Measurements from ENCODE around the gene SMG6.
"Not testable (repeated sequence)": the region's sequence is repeated elsewhere in the genome, so short reads cannot be mapped to it uniquely, and the experiment has no call there.

The SMG6 gene

DNA sequence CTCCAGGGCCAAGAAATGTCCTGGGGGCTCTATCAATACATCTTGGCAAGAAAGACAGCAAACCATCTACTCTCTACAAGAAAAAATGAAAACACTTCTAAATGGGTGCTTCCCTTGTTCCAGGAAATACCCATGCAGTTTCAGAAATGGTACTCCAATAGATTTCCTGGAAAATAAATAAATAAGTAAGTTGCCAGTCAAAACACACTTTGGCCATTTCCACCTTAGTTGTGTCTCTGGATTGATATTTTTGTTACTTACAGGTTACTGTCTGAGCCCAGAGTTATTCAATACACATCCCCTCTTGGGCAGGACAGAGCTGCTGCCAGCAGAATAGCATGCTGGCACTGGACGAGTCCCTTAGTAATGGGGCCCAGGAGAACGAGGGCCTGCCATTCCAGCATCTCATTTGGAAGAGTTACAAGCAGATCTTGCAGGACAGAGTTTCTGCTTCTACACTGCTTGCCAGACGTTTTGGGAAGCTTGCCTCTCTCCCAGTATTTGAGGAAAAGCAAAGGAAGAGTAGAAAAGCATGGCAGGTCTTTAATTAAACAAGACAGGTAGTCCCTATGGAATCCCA lies 100.5 kb downstream of the SMG6 start:
- H3K9me3 ChIP-seq (ENCODE audit: low read length), result no peaks in the 10 kb centered on the region
- no peaks in the 10 kb centered on the region for H3K79me2 ChIP-seq (ENCODE audit: insufficient read depth, low read length)
- no peaks in the 10 kb centered on the region; the same call in 1 of the 2 replicates for H3K36me3 ChIP-seq (ENCODE audit: insufficient read depth, low read length)
- H3K9ac ChIP-seq (ENCODE audit: low read length), result no peak overlapping the region
- H3K9me2 ChIP-seq (ENCODE audit: low read depth, low read length), result no peaks in the 10 kb centered on the region
- no peak overlapping the region for H3K4me3 ChIP-seq (ENCODE audit: low read depth, low read length, poor library complexity, severe bottlenecking)
- peaks cover 20% of the 10 kb centered on the region for H3K4me1 ChIP-seq (ENCODE audit: insufficient read depth, low read length, severe bottlenecking)
- TF ChIP-seq CTCF (IDR thresholded peaks at IDR 0.05; ENCODE audit: low read length) (no peak), EZH2 (IDR thresholded peaks at IDR 0.05; ENCODE audit: borderline replicate concordance, low read length) (no peak)
- H3K27ac ChIP-seq (ENCODE audit: low read depth, low read length, poor library complexity, severe bottlenecking), result no peak overlapping the region
- H3K4me2 ChIP-seq (ENCODE audit: low read length), result no peak overlapping the region
- no peaks in the 10 kb centered on the region for H3K27me3 ChIP-seq (ENCODE audit: insufficient read depth, low read length)
- H4K20me1 ChIP-seq (ENCODE audit: insufficient read depth, low read length), result no peaks in the 10 kb centered on the region
- H3F3A ChIP-seq (ENCODE audit: insufficient read depth, low read length), result no peaks in the 10 kb centered on the region
- no peak overlapping the region for H2AFZ ChIP-seq (ENCODE audit: low read length)

- H3K27ac ChIP-seq (ENCODE audit: low read depth, low read length, poor library complexity, severe bottlenecking), result peak overlapping the region; percentile 10
- H3K9ac ChIP-seq (ENCODE audit: low read length), result no peak overlapping the region
- H3K79me2 ChIP-seq (ENCODE audit: insufficient read depth, low read length), result no peaks in the 10 kb centered on the region
- no peaks in the 10 kb centered on the region for H3K9me3 ChIP-seq (ENCODE audit: low read length)
- no peaks in the 10 kb centered on the region for H3K9me2 ChIP-seq (ENCODE audit: low read depth, low read length)
- no peak overlapping the region for H2AFZ ChIP-seq (ENCODE audit: low read length)
- TF ChIP-seq CTCF (IDR thresholded peaks at IDR 0.05; ENCODE audit: low read length), result no peak
- H3K4me1 ChIP-seq (ENCODE audit: insufficient read depth, low read length, severe bottlenecking), result peaks cover 14% of the 10 kb centered on the region
- no peak overlapping the region for H3K4me3 ChIP-seq (ENCODE audit: low read depth, low read length, poor library complexity, severe bottlenecking)
- H4K20me1 ChIP-seq (ENCODE audit: insufficient read depth, low read length), result no peaks in the 10 kb centered on the region
- H3K4me2 ChIP-seq (ENCODE audit: low read length), result no peak overlapping the region
- H3K36me3 ChIP-seq (ENCODE audit: insufficient read depth, low read length), result no peaks in the 10 kb centered on the region
- no peaks in the 10 kb centered on the region for H3K27me3 ChIP-seq (ENCODE audit: insufficient read depth, low read length)
- H3F3A ChIP-seq (ENCODE audit: insufficient read depth, low read length), result no peaks in the 10 kb centered on the region
Measured at GRCh38 chr17:2202302-2202995, 101.1 kb downstream of the SMG6 start.

GRCh38 chr17:2199386-2199785 lies 104.2 kb downstream of the SMG6 start:
- H3K79me2 ChIP-seq (ENCODE audit: insufficient read depth, low read length); H3K4me3 ChIP-seq (ENCODE audit: low read depth, low read length, poor library complexity, severe bottlenecking); H4K20me1 ChIP-seq (ENCODE audit: insufficient read depth, low read length); H3K9ac ChIP-seq (ENCODE audit: low read length); H3K27ac ChIP-seq (ENCODE audit: low read depth, low read length, poor library complexity, severe bottlenecking); H3K9me3 ChIP-seq (ENCODE audit: low read length); H3K9me2 ChIP-seq (ENCODE audit: low read depth, low read length); H3F3A ChIP-seq (ENCODE audit: insufficient read depth, low read length); H3K36me3 ChIP-seq (ENCODE audit: insufficient read depth, low read length); H3K4me2 ChIP-seq (ENCODE audit: low read length); H2AFZ ChIP-seq (ENCODE audit: low read length); H3K27me3 ChIP-seq (ENCODE audit: insufficient read depth, low read length): not testable (repeated sequence)
- H3K4me1 ChIP-seq (ENCODE audit: insufficient read depth, low read length, severe bottlenecking), result peaks cover 22% of the 10 kb centered on the region

DNA sequence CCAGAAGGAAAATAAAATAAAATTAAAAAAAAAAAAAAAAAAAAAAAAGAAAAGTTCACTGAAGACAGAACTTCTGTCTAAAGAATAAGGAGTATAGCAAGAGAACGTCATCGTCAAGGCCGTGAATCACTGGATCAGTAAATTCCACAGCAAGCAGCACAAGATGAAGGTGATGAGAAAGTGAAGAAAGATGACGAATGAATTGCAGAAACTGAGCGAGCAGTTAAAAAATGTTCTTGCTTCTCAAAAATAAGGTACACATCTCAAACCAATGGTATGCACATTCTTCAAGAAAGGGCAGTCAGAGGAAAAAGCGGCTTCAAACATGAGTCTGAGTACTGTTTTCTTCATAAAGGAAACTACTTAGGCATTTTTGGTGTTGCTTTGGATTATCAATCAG lies 104.7 kb downstream of the SMG6 start:
- no peak overlapping the region for H3K9ac ChIP-seq (ENCODE audit: low read length)
- no peaks in the 10 kb centered on the region for H3F3A ChIP-seq (ENCODE audit: insufficient read depth, low read length)
- TF ChIP-seq CTCF (IDR thresholded peaks at IDR 0.05; ENCODE audit: low read length) (no peak), EZH2 (IDR thresholded peaks at IDR 0.05; ENCODE audit: borderline replicate concordance, low read length) (no peak)
- peaks cover 22% of the 10 kb centered on the region for H3K4me1 ChIP-seq (ENCODE audit: insufficient read depth, low read length, severe bottlenecking)
- H3K9me3 ChIP-seq (ENCODE audit: low read length), result no peaks in the 10 kb centered on the region
- H3K9me2 ChIP-seq (ENCODE audit: low read depth, low read length), result no peaks in the 10 kb centered on the region
- H3K79me2 ChIP-seq (ENCODE audit: insufficient read depth, low read length), result no peaks in the 10 kb centered on the region
- peaks cover 4% of the 10 kb centered on the region; the same call in 1 of the 2 replicates for H3K36me3 ChIP-seq (ENCODE audit: insufficient read depth, low read length)
- H3K27me3 ChIP-seq (ENCODE audit: insufficient read depth, low read length), result no peaks in the 10 kb centered on the region
- no peak overlapping the region for H3K4me2 ChIP-seq (ENCODE audit: low read length)
- no peak overlapping the region for H2AFZ ChIP-seq (ENCODE audit: low read length)
- no peaks in the 10 kb centered on the region for H4K20me1 ChIP-seq (ENCODE audit: insufficient read depth, low read length)
- H3K4me3 ChIP-seq (ENCODE audit: low read depth, low read length, poor library complexity, severe bottlenecking), result no peak overlapping the region
- no peak overlapping the region for H3K27ac ChIP-seq (ENCODE audit: low read depth, low read length, poor library complexity, severe bottlenecking)

All from OCI-LY1 (cell line).